ENCODE results near the gene DNAJC5G.

DNA sequence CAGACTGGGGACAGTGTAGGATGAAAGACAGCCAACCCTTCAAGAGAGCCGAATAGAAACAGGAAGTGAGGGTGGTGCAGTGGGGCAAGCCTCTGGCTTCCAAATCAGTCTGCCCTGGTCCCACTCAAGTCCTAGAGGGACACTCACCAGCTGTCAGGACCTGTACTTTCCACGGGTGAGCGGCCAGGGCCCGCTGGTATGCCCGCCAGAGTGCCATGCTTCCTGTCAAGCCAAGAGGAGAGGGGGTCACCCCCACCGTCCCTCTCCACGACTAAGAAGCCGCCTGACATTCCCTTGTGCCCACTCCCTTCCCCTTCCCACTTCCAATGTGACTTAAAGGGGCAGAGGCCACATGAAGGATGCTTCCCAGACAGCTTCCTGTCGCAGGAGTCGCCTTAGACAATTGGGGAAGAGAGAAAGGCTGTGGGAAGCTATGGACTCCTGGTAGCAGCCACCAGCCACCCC, 47.1 kb downstream of the DNAJC5G start:
- no peak for TF ChIP-seq POLR2A (IDR thresholded peaks at IDR 0.05)
- TF ChIP-seq, protein P1, sequence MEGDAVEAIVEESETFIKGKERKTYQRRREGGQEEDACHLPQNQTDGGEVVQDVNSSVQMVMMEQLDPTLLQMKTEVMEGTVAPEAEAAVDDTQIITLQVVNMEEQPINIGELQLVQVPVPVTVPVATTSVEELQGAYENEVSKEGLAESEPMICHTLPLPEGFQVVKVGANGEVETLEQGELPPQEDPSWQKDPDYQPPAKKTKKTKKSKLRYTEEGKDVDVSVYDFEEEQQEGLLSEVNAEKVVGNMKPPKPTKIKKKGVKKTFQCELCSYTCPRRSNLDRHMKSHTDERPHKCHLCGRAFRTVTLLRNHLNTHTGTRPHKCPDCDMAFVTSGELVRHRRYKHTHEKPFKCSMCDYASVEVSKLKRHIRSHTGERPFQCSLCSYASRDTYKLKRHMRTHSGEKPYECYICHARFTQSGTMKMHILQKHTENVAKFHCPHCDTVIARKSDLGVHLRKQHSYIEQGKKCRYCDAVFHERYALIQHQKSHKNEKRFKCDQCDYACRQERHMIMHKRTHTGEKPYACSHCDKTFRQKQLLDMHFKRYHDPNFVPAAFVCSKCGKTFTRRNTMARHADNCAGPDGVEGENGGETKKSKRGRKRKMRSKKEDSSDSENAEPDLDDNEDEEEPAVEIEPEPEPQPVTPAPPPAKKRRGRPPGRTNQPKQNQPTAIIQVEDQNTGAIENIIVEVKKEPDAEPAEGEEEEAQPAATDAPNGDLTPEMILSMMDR (IDR thresholded peaks at IDR 0.05): no peak

Measured in right lobe of liver (tissue), 4 donors.